GM18861 (cell line): ENCODE results near the gene TRIML2.
"Not testable (repeated sequence)": the region's sequence is repeated elsewhere in the genome, so short reads cannot be mapped to it uniquely, and the experiment has no call there.

Experiments
- ATAC-seq: cut with Tn5 transposase; IDR thresholded peaks from one replicate; pipeline ENCODE4 v1.9.1; 2021; ENCODE audit not compliant: unreplicated experiment

TRIML2 gene

GRCh38 chr4:188107931-188108843, 1.2 kb downstream of the TRIML2 start:
- no peak for ATAC-seq

- no peak for ATAC-seq
These were observed 2.9 kb downstream of the TRIML2 start for GRCh38 chr4:188106454-188106853.

- no peak for ATAC-seq
These were observed 16.6 kb downstream of the TRIML2 start for GRCh38 chr4:188092824-188093223.

GRCh38 chr4:188086858-188087257, 22.5 kb downstream of the TRIML2 start:
- no peak for ATAC-seq

- ATAC-seq, result no peak
These were observed 26.6 kb downstream of the TRIML2 start for GRCh38 chr4:188082796-188083195.

GRCh38 chr4:188078116-188078515, 31.3 kb downstream of the TRIML2 start:
- no peak for ATAC-seq

GRCh38 chr4:188076169-188076568, 33.2 kb downstream of the TRIML2 start:
- no peak for ATAC-seq

GRCh38 chr4:188061083-188061482, 48.3 kb downstream of the TRIML2 start:
- no peak for ATAC-seq

GRCh38 chr4:188053302-188053701, 56.1 kb downstream of the TRIML2 start:
- no peak for ATAC-seq

GRCh38 chr4:188046657-188047056, 62.7 kb downstream of the TRIML2 start:
- ATAC-seq, result no peak

GRCh38 chr4:188045461-188045860, 63.9 kb downstream of the TRIML2 start:
- ATAC-seq, result not testable (repeated sequence)

GRCh38 chr4:188043154-188043553, 66.2 kb downstream of the TRIML2 start:
- no peak for ATAC-seq

GRCh38 chr4:188042191-188042590, 67.2 kb downstream of the TRIML2 start:
- no peak for ATAC-seq

GRCh38 chr4:188041721-188042120, 67.7 kb downstream of the TRIML2 start:
- ATAC-seq, result no peak
